Upper lobe of left lung (tissue), 6 donors: Measurements from ENCODE around the gene OR6P1. TPM values are rescaled to one million over a fixed set of nuclear protein-coding genes. Genes with fewer than 3 reads are reported as not detected.

Experiments
- ATAC-seq, 2 donors: fragments of 200-7000 bp; cut with Tn5 transposase; one replicate each; pipeline ENCODE4 v1.9.1; 2022; ENCODE audit warnings: mild to moderate bottlenecking in 2 of 2, moderate library complexity in 2 of 2; ENCODE audit not compliant: low FRiP score in 2 of 2
- DNase-seq, 2 donors: peaks; one replicate each; pipeline ENCODE4 v3.0.0-alpha.2; 2019 to 2020
- H3K27ac ChIP-seq, 4 donors: fragments of 200-600 bp; sonication (generic); one replicate each; pipeline ENCODE4 v1.5.1; 2016 to 2019
- H3K27me3 ChIP-seq, 4 donors: fragments of 200-600 bp; sonication (generic); one replicate each; pipeline ENCODE4 v1.5.1; 2017 to 2019
- H3K36me3 ChIP-seq, 4 donors: fragments of 200-600 bp; sonication (generic); one replicate each; pipeline ENCODE4 v1.5.1; 2016 to 2019
- H3K4me1 ChIP-seq, 4 donors: fragments of 200-600 bp; sonication (generic); one replicate each; pipeline ENCODE4 v1.5.1; 2018 to 2019
- H3K4me3 ChIP-seq, 4 donors: fragments of 200-600 bp; sonication (generic); one replicate each; pipeline ENCODE4 v1.5.1; 2017 to 2019; ENCODE audit warnings: mild to moderate bottlenecking in 2 of 4, moderate library complexity in 1 of 4
- H3K9me3 ChIP-seq, 4 donors: fragments of 200-600 bp; sonication (generic); one replicate each; pipeline ENCODE4 v1.5.1; 2018 to 2019
- CTCF ChIP-seq, 6 experiments: fragments of 450-650 bp in 4 of 6; fragments of 200-600 bp in 2 of 6; sonication (generic) in 2 of 6; IDR thresholded peaks; one replicate each; pipeline ENCODE4 v1.5.1; 2016 to 2019; ENCODE audit warnings: antibody characterized with exemption in 6 of 6
- EP300 ChIP-seq, 4 donors: sonication (generic); formaldehyde crosslinking; IDR thresholded peaks; one replicate each; pipeline ENCODE4 v1.5.1; 2017; ENCODE audit warnings: antibody characterized with exemption in 4 of 4, control low read depth in 2 of 4
- POLR2A ChIP-seq, 4 donors: fragments of 450-650 bp; IDR thresholded peaks; one replicate each; pipeline ENCODE4 v1.5.1; 2016 to 2017; ENCODE audit warnings: antibody characterized with exemption in 4 of 4, mild to moderate bottlenecking in 2 of 4
- POLR2AphosphoS5 ChIP-seq, 2 donors: sonication (generic); formaldehyde crosslinking; IDR thresholded peaks; one replicate each; pipeline ENCODE4 v1.5.1; 2017; ENCODE audit warnings: antibody characterized with exemption in 2 of 2
- WGBS, 2 donors: methylation state at CpG; one replicate each; pipeline ENCODE4 v1.1.5; 2017 to 2018; 5-methylcytosine and 5-hydroxymethylcytosine counted together
- total RNA-seq, 6 donors: library from RNA; depleted of rRNA in 4 of 6; stranded (reverse); fragments of >200 nt in 4 of 6; gene quantifications; one replicate each; pipeline versions ENCODE4 v1.1.0 to v1.2.1, GENCODE V29; 2016 to 2021
- donor health status: DM: no; HTN: no; CAD: no; lungs with moderate emphysema.
- donor health status: DM: no; HTN: yes; CAD: no; lungs with severe emphysema.

The OR6P1 gene
- total RNA-seq, 6 donors from 2014 or later = not detected

- no peaks in the 10 kb centered on the region for H3K27me3 ChIP-seq
- no peak for DNase-seq
- no peaks in the 10 kb centered on the region for H3K4me1 ChIP-seq
- no peak for ATAC-seq
- TF ChIP-seq POLR2AphosphoS5 (IDR thresholded peaks at IDR 0.05) (no peak), CTCF (IDR thresholded peaks at IDR 0.05) (no peak), POLR2A (IDR thresholded peaks at IDR 0.05) (no peak)
- H3K4me3 ChIP-seq = no peak overlapping the region
- peaks cover 3 to 22% (median 15%) of the 10 kb centered on the region in 4 donors for H3K9me3 ChIP-seq
- no peaks in the 10 kb centered on the region for H3K36me3 ChIP-seq
- no peak overlapping the region for H3K27ac ChIP-seq
- 89 to 98% methylated on average over 2 of the region's 2 CpGs for WGBS, 2 donors
These were observed 30.4 kb upstream of the OR6P1 start for GRCh38 chr1:158600735-158601134.

GRCh38 chr1:158586942-158587341, 16.6 kb upstream of the OR6P1 start:
- H3K27me3 ChIP-seq = no peaks in the 10 kb centered on the region
- H3K4me1 ChIP-seq = no peaks in the 10 kb centered on the region
- ATAC-seq = no peak
- 86 to 95% methylated on average over 1 of the region's 1 CpG for WGBS, 2 donors
- no peak for DNase-seq
- TF ChIP-seq POLR2AphosphoS5 (IDR thresholded peaks at IDR 0.05) (no peak), EP300 (IDR thresholded peaks at IDR 0.05) (no peak), POLR2A (IDR thresholded peaks at IDR 0.05) (no peak), CTCF (IDR thresholded peaks at IDR 0.05) (no peak)
- peaks cover 0 to 13% (median 6%) of the 10 kb centered on the region in 4 donors for H3K9me3 ChIP-seq
- no peak overlapping the region for H3K27ac ChIP-seq
- H3K4me3 ChIP-seq = no peak overlapping the region
- no peaks in the 10 kb centered on the region for H3K36me3 ChIP-seq

- 42 to 55% methylated on average over 4 of the region's 4 CpGs for WGBS, 2 donors
- ATAC-seq = no peak
- Histone ChIP-seq H3K36me3 (no peaks in the 10 kb centered on the region), H3K9me3 (peaks cover 0 to 13% (median 6%) of the 10 kb centered on the region in 4 donors), H3K4me1 (no peaks in the 10 kb centered on the region), H3K27ac (no peak overlapping the region), H3K4me3 (no peak overlapping the region), H3K27me3 (no peaks in the 10 kb centered on the region)
- DNase-seq = no peak
- TF ChIP-seq POLR2A (IDR thresholded peaks at IDR 0.05) (no peak), POLR2AphosphoS5 (IDR thresholded peaks at IDR 0.05) (no peak), CTCF (IDR thresholded peaks at IDR 0.05) (no peak), EP300 (IDR thresholded peaks at IDR 0.05) (no peak)
These were observed 13.6 kb upstream of the OR6P1 start for GRCh38 chr1:158583962-158584361.

- WGBS, 2 donors = 68 to 79% methylated on average over 1 of the region's 1 CpG
These were observed 9.4 kb upstream of the OR6P1 start, which contains the start of gene OR10X1 for GRCh38 chr1:158579733-158580132. Gene OR10X1, minus strand, starts transcription at chr1:158579899. Its CDS starts 0 bp downstream, at chr1:158579899.

More at GRCh38 chr1:158579733-158580132, 9.4 kb upstream of the OR6P1 start, which contains the start of gene OR10X1:
- DNase-seq = no peak
- Histone ChIP-seq H3K4me1 (no peaks in the 10 kb centered on the region), H3K4me3 (no peak within 1 kb of the TSS), H3K36me3 (no peaks in the 10 kb centered on the region), H3K27ac (no peak within 1 kb of the TSS), H3K27me3 (no peaks in the 10 kb centered on the region), H3K9me3 (no peaks in the 10 kb centered on the region)
- no peak for TF ChIP-seq EP300 (IDR thresholded peaks at IDR 0.05)
- no peak for TF ChIP-seq POLR2AphosphoS5 (IDR thresholded peaks at IDR 0.05)
- TF ChIP-seq CTCF (IDR thresholded peaks at IDR 0.05) = no peak
- TF ChIP-seq POLR2A (IDR thresholded peaks at IDR 0.05) = no peak
- no peak for ATAC-seq
